ENCODE results near the gene MRPL46.

DNA sequence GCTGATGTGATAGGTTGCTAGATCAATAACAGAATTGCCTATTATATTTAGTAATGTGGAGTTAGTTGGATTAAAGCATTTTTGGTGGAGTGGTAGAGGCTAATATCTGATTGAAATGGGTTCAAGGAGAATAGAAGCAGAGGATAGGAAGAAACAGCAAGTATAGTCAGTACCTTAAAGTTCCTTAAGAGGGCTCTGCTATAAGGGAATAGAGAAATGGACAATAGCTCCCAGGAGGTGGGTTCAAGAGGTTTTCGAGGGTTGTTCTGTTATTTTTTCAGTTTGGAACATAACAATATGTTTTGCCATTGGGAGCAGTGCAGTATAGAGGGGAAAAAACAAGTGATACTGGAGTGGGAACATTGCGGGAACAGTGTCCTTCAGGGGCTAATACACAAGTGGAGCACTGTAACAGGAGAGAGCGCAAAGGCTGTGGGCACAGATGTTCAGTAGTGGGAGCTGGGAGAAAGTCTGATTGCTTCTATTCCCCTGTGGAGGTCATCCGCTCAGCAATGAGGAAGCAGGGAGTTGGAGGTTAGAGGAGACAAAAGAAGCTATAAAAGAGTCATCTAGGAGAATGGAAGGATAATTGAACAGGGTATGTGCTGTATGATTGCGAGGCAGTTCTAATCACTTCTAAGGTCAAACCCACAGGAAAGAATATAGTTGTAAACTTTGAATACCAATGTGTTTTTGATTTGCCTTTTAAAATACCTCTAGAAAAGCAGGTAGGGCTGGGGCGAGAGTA lies 3.6 kb upstream of the MRPL46 start:
- TF ChIP-seq, protein P1, sequence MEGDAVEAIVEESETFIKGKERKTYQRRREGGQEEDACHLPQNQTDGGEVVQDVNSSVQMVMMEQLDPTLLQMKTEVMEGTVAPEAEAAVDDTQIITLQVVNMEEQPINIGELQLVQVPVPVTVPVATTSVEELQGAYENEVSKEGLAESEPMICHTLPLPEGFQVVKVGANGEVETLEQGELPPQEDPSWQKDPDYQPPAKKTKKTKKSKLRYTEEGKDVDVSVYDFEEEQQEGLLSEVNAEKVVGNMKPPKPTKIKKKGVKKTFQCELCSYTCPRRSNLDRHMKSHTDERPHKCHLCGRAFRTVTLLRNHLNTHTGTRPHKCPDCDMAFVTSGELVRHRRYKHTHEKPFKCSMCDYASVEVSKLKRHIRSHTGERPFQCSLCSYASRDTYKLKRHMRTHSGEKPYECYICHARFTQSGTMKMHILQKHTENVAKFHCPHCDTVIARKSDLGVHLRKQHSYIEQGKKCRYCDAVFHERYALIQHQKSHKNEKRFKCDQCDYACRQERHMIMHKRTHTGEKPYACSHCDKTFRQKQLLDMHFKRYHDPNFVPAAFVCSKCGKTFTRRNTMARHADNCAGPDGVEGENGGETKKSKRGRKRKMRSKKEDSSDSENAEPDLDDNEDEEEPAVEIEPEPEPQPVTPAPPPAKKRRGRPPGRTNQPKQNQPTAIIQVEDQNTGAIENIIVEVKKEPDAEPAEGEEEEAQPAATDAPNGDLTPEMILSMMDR (IDR thresholded peaks at IDR 0.05): no peak
- no peak for TF ChIP-seq POLR2A (IDR thresholded peaks at IDR 0.05)
